T-helper 2 cell treated with Interferon-gamma antibody and Interleukin-4, amounts not matched to agents 5 μg/mL and 100 μg/mL, for 36 hours (primary cell): Measurements from ENCODE around the gene ADCY7.

ENCODE experiments used
- DNase-seq: peaks from one replicate; pipeline ENCODE4 v3.0.0; 2021; ENCODE audit warnings: low spot score
- H3K27ac Mint-ChIP-seq: one replicate; pipeline ENCODE4 v1.8.0; 2021; ENCODE audit warnings: mild to moderate bottlenecking, mixed read lengths
- H3K27me3 Mint-ChIP-seq: one replicate; pipeline ENCODE4 v1.8.0; 2021; ENCODE audit warnings: low read depth, mixed read lengths
- H3K36me3 Mint-ChIP-seq: one replicate; pipeline ENCODE4 v1.8.0; 2021; ENCODE audit warnings: low read depth, mixed read lengths
- H3K4me1 Mint-ChIP-seq: one replicate; pipeline ENCODE4 v1.8.0; 2021; ENCODE audit warnings: low read depth, mixed read lengths
- H3K4me3 Mint-ChIP-seq: one replicate; pipeline ENCODE4 v1.8.0; 2022; ENCODE audit warnings: mild to moderate bottlenecking, moderate library complexity, mixed read lengths
- H3K9me3 Mint-ChIP-seq: one replicate; pipeline ENCODE4 v1.8.0; 2021; ENCODE audit warnings: mixed read lengths

ADCY7 gene

DNA sequence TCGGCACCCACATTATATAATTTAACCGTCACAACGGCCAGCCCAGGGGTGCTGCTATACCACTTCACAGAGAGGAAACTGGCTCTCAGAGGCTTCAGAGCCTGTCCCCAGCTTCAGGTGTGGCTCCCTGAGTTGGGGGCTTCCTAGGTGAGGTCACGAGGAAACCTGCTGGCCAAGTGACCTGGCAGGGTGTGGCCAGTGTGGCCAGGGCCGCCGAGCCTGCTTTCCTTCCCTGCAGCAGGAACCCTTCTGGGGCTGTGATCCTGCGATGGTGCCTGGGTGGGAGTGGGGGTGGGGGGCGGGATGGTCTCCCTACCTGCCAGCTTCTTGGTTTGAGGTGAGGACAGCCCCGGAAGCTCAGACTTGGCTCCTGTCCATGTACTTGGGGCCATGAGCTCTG is 39.9 kb downstream of the ADCY7 start:
- H3K27ac Mint-ChIP-seq: no peak overlapping the region
- DNase-seq: no peak
- no peaks in the 10 kb centered on the region for H3K9me3 Mint-ChIP-seq
- H3K4me3 Mint-ChIP-seq: no peak overlapping the region
- peaks cover 31% of the 10 kb centered on the region for H3K36me3 Mint-ChIP-seq
- no peaks in the 10 kb centered on the region for H3K4me1 Mint-ChIP-seq
- H3K27me3 Mint-ChIP-seq: no peaks in the 10 kb centered on the region

DNA sequence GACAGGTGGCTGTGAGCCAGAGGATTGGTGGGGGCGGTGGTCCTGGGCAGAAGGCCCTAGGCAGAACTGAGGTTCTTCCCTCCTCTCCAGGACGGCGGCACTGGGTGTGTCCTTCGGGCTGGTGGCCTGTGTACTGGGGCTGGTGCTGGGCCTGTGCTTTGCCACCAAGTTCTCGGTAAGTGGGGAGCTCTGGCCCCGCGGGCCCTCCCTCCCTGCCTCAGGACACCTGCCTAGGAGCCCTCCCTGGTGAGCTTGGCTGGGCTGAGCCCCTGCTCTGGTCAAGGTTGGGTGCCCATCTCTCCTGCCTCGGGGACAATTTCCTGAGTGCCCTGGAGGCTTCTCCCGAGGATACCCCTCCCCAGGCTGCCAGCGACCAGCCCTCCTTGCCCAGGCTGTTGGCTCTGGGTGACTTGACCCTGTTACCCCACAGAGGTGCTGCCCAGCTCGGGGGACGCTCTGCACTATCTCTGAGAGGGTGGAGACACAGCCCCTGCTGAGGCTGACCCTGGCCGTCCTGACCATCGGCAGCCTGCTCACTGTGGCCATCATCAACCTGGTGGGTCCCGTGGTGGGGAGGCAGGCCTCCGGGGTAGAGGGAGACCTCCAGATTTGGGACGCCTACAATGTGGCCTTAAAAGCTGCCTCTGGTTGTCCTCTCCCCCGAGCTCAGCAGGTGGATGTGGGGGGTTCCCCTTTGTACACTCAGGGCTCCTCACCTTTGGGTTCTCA is 42.0 kb downstream of the ADCY7 start:
- peaks cover 4% of the 10 kb centered on the region for H3K4me1 Mint-ChIP-seq
- H3K4me3 Mint-ChIP-seq: no peak overlapping the region
- no peak for DNase-seq
- no peak overlapping the region for H3K27ac Mint-ChIP-seq
- no peaks in the 10 kb centered on the region for H3K9me3 Mint-ChIP-seq
- peaks cover 35% of the 10 kb centered on the region for H3K36me3 Mint-ChIP-seq
- H3K27me3 Mint-ChIP-seq: no peaks in the 10 kb centered on the region

DNA sequence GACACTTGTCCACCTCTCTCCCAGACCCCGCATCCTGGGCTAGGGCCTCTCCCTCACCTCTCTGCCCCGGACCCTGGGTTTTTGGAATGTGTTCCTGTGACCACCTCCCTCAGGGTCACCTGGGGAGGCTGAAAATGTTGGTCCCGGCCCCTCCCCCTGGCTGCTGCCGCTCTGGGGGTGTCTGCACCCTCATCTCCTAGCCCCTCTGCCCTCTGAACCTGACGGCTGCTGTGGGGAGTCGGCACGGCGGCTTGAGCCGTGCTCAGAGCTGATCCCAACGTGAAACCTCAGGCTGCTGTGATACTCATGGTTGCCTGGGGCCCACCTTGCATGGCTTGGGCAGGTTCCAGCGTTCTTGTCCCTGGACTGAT is 42.8 kb downstream of the ADCY7 start:
- Mint-ChIP-seq H3K9me3 (no peaks in the 10 kb centered on the region), H3K4me1 (peaks cover 8% of the 10 kb centered on the region), H3K36me3 (peaks cover 42% of the 10 kb centered on the region), H3K27me3 (no peaks in the 10 kb centered on the region), H3K4me3 (no peak overlapping the region), H3K27ac (no peak overlapping the region)
- no peak for DNase-seq

DNA sequence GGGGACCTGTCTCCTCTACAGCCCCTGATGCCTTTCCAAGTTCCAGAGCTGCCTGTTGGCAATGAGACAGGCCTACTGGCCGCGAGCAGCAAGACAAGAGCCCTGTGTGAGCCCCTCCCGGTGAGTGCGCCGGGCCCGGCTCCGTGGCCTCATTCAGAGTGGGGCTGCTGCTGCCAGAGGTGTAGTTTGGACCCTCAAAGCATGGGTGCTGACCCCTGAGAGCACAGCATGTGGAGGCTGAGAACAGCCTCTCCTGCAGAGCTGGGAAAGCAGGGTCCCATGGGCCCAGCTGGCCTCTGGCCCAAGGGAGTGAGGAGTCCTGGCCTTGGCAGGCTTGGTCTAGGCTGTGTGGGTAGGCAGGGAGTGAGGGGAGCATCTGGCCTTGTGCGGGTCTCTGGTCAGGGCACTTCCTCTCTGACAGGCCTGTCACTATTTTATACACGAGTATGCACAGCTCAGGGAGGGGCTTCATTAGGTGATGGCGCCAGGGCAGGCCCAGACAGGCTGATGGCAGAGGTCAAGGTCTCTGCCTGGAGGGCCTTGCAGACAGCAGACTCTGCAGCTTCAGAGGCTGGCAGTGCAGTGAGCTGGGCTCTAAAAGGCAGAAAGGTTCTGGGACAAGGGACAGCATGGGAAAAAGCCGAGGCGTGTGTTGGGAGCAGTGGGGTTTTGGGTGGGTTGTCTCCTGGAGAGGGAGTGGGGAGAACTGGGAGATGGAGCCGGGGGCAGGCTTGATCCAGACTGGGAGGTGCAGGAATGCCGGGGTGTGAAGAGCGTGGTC is 43.4 kb downstream of the ADCY7 start:
- H3K36me3 Mint-ChIP-seq: peaks cover 46% of the 10 kb centered on the region
- H3K27me3 Mint-ChIP-seq: no peaks in the 10 kb centered on the region
- peak overlapping the region; percentile 31 for H3K27ac Mint-ChIP-seq
- H3K9me3 Mint-ChIP-seq: no peaks in the 10 kb centered on the region
- H3K4me1 Mint-ChIP-seq: peaks cover 8% of the 10 kb centered on the region
- no peak for DNase-seq
- no peak overlapping the region for H3K4me3 Mint-ChIP-seq

DNA sequence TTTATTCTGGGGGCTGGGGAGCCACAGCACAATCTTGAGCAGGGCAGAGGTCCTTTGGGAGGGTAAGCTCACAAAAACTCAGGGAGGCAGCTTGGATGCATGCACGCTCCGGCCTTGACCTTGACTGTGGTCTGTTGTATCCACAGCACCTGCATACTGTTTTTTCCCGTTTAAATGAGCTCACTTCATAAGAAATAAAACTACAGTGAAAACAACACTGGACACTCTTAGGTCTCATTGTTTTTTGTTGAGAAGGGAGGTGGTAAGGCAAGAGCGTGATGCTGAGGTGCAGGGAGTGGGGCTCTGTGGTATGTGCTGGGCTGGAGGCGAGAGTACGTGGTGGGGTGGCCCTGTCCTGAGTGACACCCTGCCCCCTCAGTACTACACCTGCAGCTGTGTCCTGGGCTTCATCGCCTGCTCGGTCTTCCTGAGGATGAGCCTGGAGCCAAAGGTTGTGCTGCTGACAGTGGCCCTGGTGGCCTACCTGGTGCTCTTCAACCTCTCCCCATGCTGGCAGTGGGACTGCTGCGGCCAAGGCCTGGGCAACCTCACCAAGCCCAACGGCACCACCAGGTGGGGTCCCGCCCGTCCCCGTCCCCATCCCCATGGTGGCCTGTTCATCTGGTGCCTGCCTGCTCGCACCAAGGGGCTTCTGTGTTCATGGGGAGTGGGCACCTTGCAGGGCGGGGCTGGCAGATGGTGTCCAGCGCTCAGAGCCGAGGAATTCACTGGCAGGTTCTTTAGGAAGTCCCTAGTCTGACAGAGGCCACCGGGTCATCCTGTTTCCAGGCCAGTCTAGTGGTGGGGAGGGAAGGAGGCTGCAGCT is 44.2 kb downstream of the ADCY7 start:
- no peaks in the 10 kb centered on the region for H3K27me3 Mint-ChIP-seq

DNA sequence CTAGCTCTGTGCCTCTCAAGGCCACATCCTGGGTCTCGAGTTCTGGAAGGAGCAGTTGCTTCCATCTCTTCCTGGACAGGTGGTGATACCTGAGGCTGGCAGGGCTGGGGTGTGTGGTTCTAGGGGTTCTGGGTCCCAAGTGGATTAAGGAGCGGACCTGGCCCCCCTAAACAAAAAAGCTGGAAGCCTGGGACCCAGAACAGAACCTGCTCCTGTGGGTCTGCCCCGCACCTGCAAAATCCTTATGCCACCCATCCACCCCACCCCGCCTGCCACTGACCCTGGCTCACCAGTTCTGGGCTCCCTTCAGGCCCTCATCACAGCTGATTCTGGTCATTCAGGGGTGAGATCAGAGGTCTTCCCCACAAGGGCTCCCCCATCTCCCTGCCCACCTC is 44.8 kb downstream of the ADCY7 start:
- Mint-ChIP-seq H3K4me3 (no peak overlapping the region), H3K36me3 (peaks cover 55% of the 10 kb centered on the region), H3K4me1 (peaks cover 10% of the 10 kb centered on the region), H3K27ac (peak overlapping the region; percentile 1), H3K9me3 (no peaks in the 10 kb centered on the region), H3K27me3 (no peaks in the 10 kb centered on the region)
- DNase-seq: no peak

More for the DNA sequence above, 44.2 kb downstream of the ADCY7 start:
- Mint-ChIP-seq H3K4me1 (peaks cover 8% of the 10 kb centered on the region), H3K36me3 (peaks cover 50% of the 10 kb centered on the region), H3K4me3 (no peak overlapping the region), H3K9me3 (no peaks in the 10 kb centered on the region), H3K27ac (peak overlapping the region; percentile 47)
- DNase-seq: no peak

DNA sequence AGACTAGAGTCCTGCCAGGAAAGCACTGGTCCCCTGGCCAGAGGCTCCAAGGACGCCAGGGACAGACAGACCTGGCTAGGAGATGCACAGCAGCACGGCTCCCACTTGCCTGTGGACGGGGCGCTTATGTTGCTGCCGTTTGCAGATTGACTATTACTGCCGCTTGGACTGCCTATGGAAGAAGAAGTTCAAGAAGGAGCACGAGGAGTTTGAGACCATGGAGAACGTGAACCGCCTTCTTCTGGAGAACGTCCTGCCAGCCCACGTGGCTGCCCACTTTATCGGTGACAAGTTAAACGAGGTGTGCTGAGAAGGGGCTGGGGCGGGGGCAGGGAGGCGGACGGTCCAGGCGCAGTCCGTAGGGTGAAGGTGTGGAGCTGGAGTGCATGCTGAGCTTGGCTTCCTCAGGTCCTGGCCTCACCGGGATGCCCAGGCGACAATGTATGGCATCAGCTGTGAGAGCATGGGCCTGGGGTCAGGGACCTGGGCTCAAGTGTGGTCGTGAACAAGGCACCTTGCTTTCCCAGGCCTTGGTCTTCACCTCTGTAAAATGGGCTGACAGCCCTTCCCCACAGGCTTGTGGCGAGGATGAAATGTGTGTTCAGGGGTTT is 45.6 kb downstream of the ADCY7 start:
- Mint-ChIP-seq H3K4me3 (no peak overlapping the region), H3K27ac (peak overlapping the region; percentile 61), H3K36me3 (peaks cover 61% of the 10 kb centered on the region), H3K4me1 (peaks cover 10% of the 10 kb centered on the region), H3K9me3 (no peaks in the 10 kb centered on the region), H3K27me3 (no peaks in the 10 kb centered on the region)
- DNase-seq: no peak

DNA sequence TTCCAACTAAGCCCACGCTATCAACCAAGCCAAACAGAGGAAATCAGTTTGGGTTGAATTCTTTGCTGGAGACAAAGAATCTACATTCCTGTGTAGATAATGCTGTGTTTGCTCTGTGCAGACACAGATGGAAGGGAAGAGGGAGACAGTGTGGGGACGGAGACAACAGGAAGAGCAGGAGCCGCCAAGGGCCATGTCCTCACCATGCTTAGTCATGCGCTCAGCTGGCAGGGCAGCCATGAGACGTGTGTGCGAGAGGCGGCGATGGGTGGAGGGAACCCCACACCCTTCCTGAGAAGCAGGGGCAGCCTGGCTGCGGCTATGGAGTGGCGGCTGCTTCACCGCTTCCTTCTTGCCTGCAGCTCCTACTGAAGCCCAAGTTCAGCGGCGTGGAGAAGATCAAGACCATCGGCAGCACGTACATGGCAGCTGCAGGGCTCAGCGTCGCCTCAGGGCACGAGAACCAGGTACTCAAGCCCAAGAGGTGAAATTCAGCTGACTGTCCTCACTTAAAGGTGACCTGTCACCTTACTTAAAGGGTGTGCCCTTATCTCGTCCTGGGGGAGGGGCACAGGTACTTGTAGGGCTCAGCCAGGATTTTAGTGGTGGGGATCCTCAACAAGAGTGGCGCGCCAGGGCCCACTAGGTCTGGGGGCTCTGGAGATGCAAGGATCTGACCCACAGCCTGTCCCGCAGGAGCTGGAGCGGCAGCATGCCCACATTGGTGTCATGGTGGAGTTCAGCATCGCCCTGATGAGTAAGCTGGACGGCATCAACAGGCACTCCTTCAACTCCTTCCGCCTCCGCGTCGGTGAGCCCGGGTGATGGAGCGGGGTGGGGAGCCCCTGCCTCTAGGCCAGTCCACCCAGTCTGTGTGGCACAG is 47.5 kb downstream of the ADCY7 start:
- Mint-ChIP-seq H3K4me1 (peaks cover 12% of the 10 kb centered on the region), H3K27me3 (no peaks in the 10 kb centered on the region), H3K36me3 (peaks cover 71% of the 10 kb centered on the region), H3K4me3 (peak overlapping the region; percentile 72), H3K9me3 (no peaks in the 10 kb centered on the region), H3K27ac (peak overlapping the region; percentile 84)
- peak; percentile 47 for DNase-seq

DNA sequence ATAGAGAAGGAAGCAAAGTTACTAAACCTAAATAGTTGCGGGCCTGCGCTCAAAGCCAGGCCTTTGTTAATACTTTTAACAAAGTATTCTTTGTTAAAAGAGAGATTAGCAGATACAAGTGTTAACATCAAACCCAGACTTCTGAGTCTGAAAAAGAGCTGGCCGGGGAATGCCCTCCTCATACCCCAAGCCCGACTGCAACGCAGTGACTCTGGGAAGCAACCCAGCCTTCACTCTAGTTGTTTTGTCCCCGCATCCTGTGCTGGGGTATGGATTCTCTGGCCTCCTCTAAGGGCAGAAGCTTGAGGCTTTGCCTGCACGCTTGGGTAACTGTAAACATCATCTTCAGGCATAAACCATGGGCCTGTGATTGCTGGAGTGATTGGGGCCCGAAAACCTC is 48.3 kb downstream of the ADCY7 start:
- DNase-seq: no peak
- Mint-ChIP-seq H3K4me1 (peaks cover 13% of the 10 kb centered on the region), H3K4me3 (no peak overlapping the region), H3K27ac (peak overlapping the region; percentile 47), H3K9me3 (no peaks in the 10 kb centered on the region), H3K27me3 (no peaks in the 10 kb centered on the region), H3K36me3 (peaks cover 76% of the 10 kb centered on the region)

DNA sequence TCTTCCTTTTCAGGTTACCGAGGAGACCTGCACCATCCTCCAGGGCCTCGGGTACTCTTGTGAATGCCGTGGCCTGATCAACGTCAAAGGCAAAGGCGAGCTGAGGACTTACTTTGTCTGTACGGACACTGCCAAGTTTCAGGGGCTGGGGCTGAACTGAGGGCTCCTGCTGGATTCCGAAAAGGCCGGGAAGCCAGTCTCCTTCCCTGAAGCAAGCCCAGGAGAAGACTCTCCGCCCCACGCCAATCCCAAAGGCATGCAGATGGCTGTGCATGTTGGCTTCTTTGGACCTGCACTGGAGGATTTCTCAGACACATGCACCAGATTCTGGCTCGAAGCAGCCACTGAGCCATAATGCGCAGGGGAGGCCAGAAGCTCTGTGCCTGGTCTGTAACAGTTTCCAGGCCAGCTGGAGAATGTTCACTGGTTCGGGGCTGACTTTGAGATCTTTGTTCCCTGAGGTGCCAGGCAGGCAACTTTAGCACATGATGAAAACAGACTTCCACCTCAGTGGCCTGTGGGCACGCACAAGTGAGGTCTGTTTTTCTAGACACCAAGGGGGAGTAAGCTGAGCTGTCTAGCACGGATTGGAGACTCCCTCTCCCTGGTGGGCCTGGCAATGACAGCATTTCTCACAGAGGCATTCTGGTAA is 49.1 kb downstream of the ADCY7 start:
- Mint-ChIP-seq H3K27ac (peak overlapping the region; percentile 47), H3K36me3 (peaks cover 72% of the 10 kb centered on the region), H3K27me3 (no peaks in the 10 kb centered on the region), H3K4me1 (peaks cover 13% of the 10 kb centered on the region), H3K4me3 (no peak overlapping the region), H3K9me3 (no peaks in the 10 kb centered on the region)
- no peak for DNase-seq

DNA sequence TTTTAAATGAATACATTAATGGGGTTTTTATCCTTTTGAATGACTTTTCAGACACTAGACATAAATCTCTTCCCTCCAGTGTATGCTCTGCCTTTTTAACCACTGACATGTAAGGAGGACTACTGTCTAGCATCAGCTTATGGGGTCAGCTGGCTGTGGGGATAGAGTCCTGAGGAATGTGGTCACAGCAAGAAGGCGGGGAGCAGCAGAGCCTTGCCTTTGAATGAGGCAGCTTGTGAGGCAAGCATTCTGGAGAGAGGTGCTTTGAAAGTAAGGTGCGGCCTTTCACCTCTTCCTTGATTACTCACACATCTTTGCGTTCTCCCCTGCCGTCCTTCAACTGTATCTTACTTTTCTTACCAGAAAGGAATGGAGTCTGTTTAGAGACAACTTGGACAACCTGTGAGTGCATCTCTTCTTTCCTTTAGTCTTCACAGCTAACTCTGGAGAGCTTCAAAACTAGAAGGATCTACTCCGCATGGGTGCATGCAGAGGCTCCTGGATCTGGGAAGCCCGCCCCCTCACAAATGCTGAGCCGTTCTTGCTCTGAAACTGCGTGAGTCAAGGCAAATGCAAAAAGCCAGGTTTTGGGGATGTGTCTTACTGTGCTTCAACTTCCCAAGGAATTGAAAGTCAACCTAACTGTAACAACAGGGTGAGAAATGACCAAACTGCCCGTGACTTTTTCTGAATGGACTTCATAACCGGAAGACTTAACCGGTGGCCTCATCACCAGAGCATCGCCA is 49.9 kb downstream of the ADCY7 start:
- no peaks in the 10 kb centered on the region for H3K27me3 Mint-ChIP-seq
- peaks cover 13% of the 10 kb centered on the region for H3K4me1 Mint-ChIP-seq
- DNase-seq: no peak
- H3K27ac Mint-ChIP-seq: peak overlapping the region; percentile 65
- H3K4me3 Mint-ChIP-seq: no peak overlapping the region
- peaks cover 79% of the 10 kb centered on the region for H3K36me3 Mint-ChIP-seq
- no peaks in the 10 kb centered on the region for H3K9me3 Mint-ChIP-seq
